Activated T-cell treated with anti-CD3 and anti-CD28 coated beads, Interleukin-2, amount 50 U/mL, for 4 hours (primary cell): ENCODE results near the gene ZBED2. TPM values are rescaled to one million over a fixed set of nuclear protein-coding genes. Genes with fewer than 3 reads are reported as not detected.

Experiments
- ATAC-seq, 2 donors: fragments of 200-7000 bp; cut with Tn5 transposase; one replicate each; pipeline ENCODE4 v1.10.0; 2021
- DNase-seq: peaks from one replicate; pipeline ENCODE4 v3.0.0-alpha.2; 2020
- H3K27me3 Mint-ChIP-seq: one replicate; pipeline ENCODE4 v1.8.0; 2021; ENCODE audit warnings: low read depth, mixed read lengths
- H3K36me3 Mint-ChIP-seq: one replicate; pipeline ENCODE4 v1.8.0; 2022; ENCODE audit warnings: mixed read lengths; ENCODE audit not compliant: insufficient read depth
- H3K4me1 Mint-ChIP-seq: one replicate; pipeline ENCODE4 v1.8.0; 2021; ENCODE audit warnings: low read depth, mixed read lengths
- H3K4me3 Mint-ChIP-seq: one replicate; pipeline ENCODE4 v1.8.0; 2021; ENCODE audit warnings: mild to moderate bottlenecking, moderate library complexity, mixed read lengths
- H3K9me3 Mint-ChIP-seq: one replicate; pipeline ENCODE4 v1.8.0; 2021; ENCODE audit warnings: mixed read lengths
- total RNA-seq, 3 donors: library from RNA; stranded (reverse); gene quantifications; one replicate each; pipeline ENCODE4 v1.2.1, GENCODE V29; 2021

The ZBED2 gene
- total RNA-seq, 3 donors from 2014 or later = 180 to 336 (median 325) TPM

- Mint-ChIP-seq H3K36me3 (peaks cover 44% of the 10 kb centered on the region), H3K9me3 (peaks cover 3% of the 10 kb centered on the region), H3K4me3 (peak overlapping the region; percentile 70), H3K27me3 (no peaks in the 10 kb centered on the region), H3K4me1 (peaks cover 95% of the 10 kb centered on the region)
- ATAC-seq (peak; percentile 65), DNase-seq (peak; percentile 30)
Observed at GRCh38 chr3:111610612-111611054, 15.5 kb upstream of the ZBED2 start.

GRCh38 chr3:111610189-111610588 lies 15.0 kb upstream of the ZBED2 start:
- Mint-ChIP-seq H3K4me1 (peaks cover 95% of the 10 kb centered on the region), H3K36me3 (peaks cover 44% of the 10 kb centered on the region), H3K9me3 (peaks cover 3% of the 10 kb centered on the region), H3K4me3 (peak overlapping the region; percentile 70), H3K27me3 (no peaks in the 10 kb centered on the region)
- DNase-seq (peak; percentile 16), ATAC-seq (peak; percentile 78 to 79)

GRCh38 chr3:111609700-111610099 lies 14.6 kb upstream of the ZBED2 start:
- Mint-ChIP-seq H3K27me3 (no peaks in the 10 kb centered on the region), H3K4me3 (peak overlapping the region; percentile 70), H3K4me1 (peaks cover 95% of the 10 kb centered on the region), H3K9me3 (peaks cover 3% of the 10 kb centered on the region), H3K36me3 (peaks cover 41% of the 10 kb centered on the region)
- no peak for DNase-seq
- ATAC-seq = no peak

GRCh38 chr3:111608383-111608782 lies 13.2 kb upstream of the ZBED2 start:
- H3K9me3 Mint-ChIP-seq = peaks cover 3% of the 10 kb centered on the region
- DNase-seq = no peak
- H3K27me3 Mint-ChIP-seq = no peaks in the 10 kb centered on the region
- H3K4me3 Mint-ChIP-seq = no peak overlapping the region
- H3K36me3 Mint-ChIP-seq = peaks cover 45% of the 10 kb centered on the region
- peaks cover 95% of the 10 kb centered on the region for H3K4me1 Mint-ChIP-seq
- ATAC-seq = peak in 1 of 2 donors; percentile 10

- H3K9me3 Mint-ChIP-seq = peaks cover 3% of the 10 kb centered on the region
- H3K4me3 Mint-ChIP-seq = no peak overlapping the region
- no peak for ATAC-seq
- no peak for DNase-seq
- H3K4me1 Mint-ChIP-seq = peaks cover 95% of the 10 kb centered on the region
- H3K36me3 Mint-ChIP-seq = peaks cover 38% of the 10 kb centered on the region
- H3K27me3 Mint-ChIP-seq = no peaks in the 10 kb centered on the region
Observed at GRCh38 chr3:111607240-111607920, 12.2 kb upstream of the ZBED2 start.

- peaks cover 41% of the 10 kb centered on the region for H3K36me3 Mint-ChIP-seq
- peaks cover 84% of the 10 kb centered on the region for H3K4me1 Mint-ChIP-seq
- no peaks in the 10 kb centered on the region for H3K27me3 Mint-ChIP-seq
- DNase-seq = no peak
- H3K4me3 Mint-ChIP-seq = no peak overlapping the region
- ATAC-seq = peak; percentile 5 to 7
- H3K9me3 Mint-ChIP-seq = peaks cover 3% of the 10 kb centered on the region
Observed at GRCh38 chr3:111605493-111605892, 10.3 kb upstream of the ZBED2 start.

GRCh38 chr3:111605018-111605417 lies 9.9 kb upstream of the ZBED2 start:
- ATAC-seq (peak; percentile 76 to 85), DNase-seq (no peak)
- Mint-ChIP-seq H3K9me3 (peaks cover 3% of the 10 kb centered on the region), H3K4me1 (peaks cover 79% of the 10 kb centered on the region), H3K36me3 (peaks cover 46% of the 10 kb centered on the region), H3K27me3 (no peaks in the 10 kb centered on the region), H3K4me3 (peak overlapping the region; percentile 58)

GRCh38 chr3:111604119-111604518 lies 9.0 kb upstream of the ZBED2 start:
- peak; percentile 49 to 57 for ATAC-seq
- peaks cover 71% of the 10 kb centered on the region for H3K4me1 Mint-ChIP-seq
- H3K9me3 Mint-ChIP-seq = peaks cover 3% of the 10 kb centered on the region
- no peak for DNase-seq
- peaks cover 50% of the 10 kb centered on the region for H3K36me3 Mint-ChIP-seq
- H3K27me3 Mint-ChIP-seq = no peaks in the 10 kb centered on the region
- peak overlapping the region; percentile 58 for H3K4me3 Mint-ChIP-seq

GRCh38 chr3:111603679-111604078 lies 8.5 kb upstream of the ZBED2 start:
- Mint-ChIP-seq H3K4me3 (no peak overlapping the region), H3K4me1 (peaks cover 67% of the 10 kb centered on the region), H3K36me3 (peaks cover 46% of the 10 kb centered on the region), H3K27me3 (no peaks in the 10 kb centered on the region), H3K9me3 (no peaks in the 10 kb centered on the region)
- ATAC-seq = no peak
- no peak for DNase-seq

GRCh38 chr3:111601810-111602209 lies 6.7 kb upstream of the ZBED2 start:
- Mint-ChIP-seq H3K4me3 (no peak overlapping the region), H3K27me3 (no peaks in the 10 kb centered on the region), H3K9me3 (no peaks in the 10 kb centered on the region), H3K36me3 (peaks cover 46% of the 10 kb centered on the region), H3K4me1 (peaks cover 66% of the 10 kb centered on the region)
- no peak for ATAC-seq
- no peak for DNase-seq

- DNase-seq = no peak
- no peaks in the 10 kb centered on the region for H3K27me3 Mint-ChIP-seq
- peaks cover 61% of the 10 kb centered on the region for H3K4me1 Mint-ChIP-seq
- no peak for ATAC-seq
- no peaks in the 10 kb centered on the region for H3K9me3 Mint-ChIP-seq
- peaks cover 48% of the 10 kb centered on the region for H3K36me3 Mint-ChIP-seq
- H3K4me3 Mint-ChIP-seq = no peak overlapping the region
Observed at GRCh38 chr3:111598552-111598951, 3.4 kb upstream of the ZBED2 start.

- H3K4me3 Mint-ChIP-seq = no peak overlapping the region
- no peaks in the 10 kb centered on the region for H3K9me3 Mint-ChIP-seq
- DNase-seq = no peak
- no peaks in the 10 kb centered on the region for H3K27me3 Mint-ChIP-seq
- H3K4me1 Mint-ChIP-seq = peaks cover 60% of the 10 kb centered on the region
- no peak for ATAC-seq
- H3K36me3 Mint-ChIP-seq = peaks cover 50% of the 10 kb centered on the region
Observed at GRCh38 chr3:111598139-111598538, 3.0 kb upstream of the ZBED2 start.

GRCh38 chr3:111596328-111596727 lies 1.2 kb upstream of the ZBED2 start:
- peaks cover 50% of the 10 kb centered on the region for H3K4me1 Mint-ChIP-seq
- no peaks in the 10 kb centered on the region for H3K9me3 Mint-ChIP-seq
- H3K36me3 Mint-ChIP-seq = peaks cover 57% of the 10 kb centered on the region
- H3K4me3 Mint-ChIP-seq = peak overlapping the region; percentile 78
- no peaks in the 10 kb centered on the region for H3K27me3 Mint-ChIP-seq
- ATAC-seq (peak; percentile 74 to 76), DNase-seq (no peak)

GRCh38 chr3:111594781-111595180 lies 365 bp downstream of the ZBED2 start:
- ATAC-seq (peak in 1 of 2 donors; percentile 32), DNase-seq (no peak)
- Mint-ChIP-seq H3K9me3 (no peaks in the 10 kb centered on the region), H3K27me3 (no peaks in the 10 kb centered on the region), H3K4me3 (peak overlapping the region; percentile 97), H3K36me3 (peaks cover 49% of the 10 kb centered on the region), H3K4me1 (peaks cover 58% of the 10 kb centered on the region)

- Mint-ChIP-seq H3K9me3 (no peaks in the 10 kb centered on the region), H3K36me3 (peaks cover 53% of the 10 kb centered on the region), H3K27me3 (no peaks in the 10 kb centered on the region), H3K4me1 (peaks cover 64% of the 10 kb centered on the region), H3K4me3 (peak overlapping the region; percentile 97)
- peak; percentile 42 to 44 for ATAC-seq
- no peak for DNase-seq
Observed at GRCh38 chr3:111594205-111594604, 941 bp downstream of the ZBED2 start.
